Stomach (tissue), 4 donors: ENCODE measurements around the gene VPS54.

ENCODE experiments used
- CTCF ChIP-seq, 7 experiments: fragments of 450-650 bp in 4 of 7; fragments of 200-600 bp in 3 of 7; sonication (generic) in 3 of 7; IDR thresholded peaks; one replicate each; pipeline ENCODE4 v1.5.1; 2016 to 2019; ENCODE audit warnings: antibody characterized with exemption in 7 of 7, control low read depth in 2 of 7, mild to moderate bottlenecking in 1 of 7
- POLR2A ChIP-seq, 4 donors: fragments of 450-650 bp; IDR thresholded peaks; one replicate each; pipeline ENCODE4 v1.6.1; 2016; ENCODE audit warnings: antibody characterized with exemption in 4 of 4, control low read depth in 2 of 4, mild to moderate bottlenecking in 1 of 4, moderate library complexity in 1 of 4

DNA sequence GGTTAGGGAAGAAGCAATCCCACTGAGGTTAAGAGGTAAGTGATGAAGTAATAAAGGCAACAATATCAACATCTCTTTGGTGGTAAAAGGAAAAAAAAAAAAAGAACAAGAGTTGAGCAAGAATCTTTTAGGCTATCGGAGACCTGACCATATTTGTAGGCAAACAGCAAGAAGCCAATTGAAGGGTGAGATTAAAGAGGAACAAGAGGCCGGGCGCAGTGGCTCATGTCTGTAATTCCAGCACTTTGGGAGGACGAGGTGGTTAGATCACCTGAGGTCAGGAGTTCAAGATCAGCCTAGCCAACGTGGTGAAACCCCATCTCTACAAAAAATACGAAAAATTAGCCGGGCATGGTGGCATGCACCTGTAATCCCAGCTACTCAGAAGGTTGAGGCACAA lies 11.3 kb downstream of the VPS54 start:
- TF ChIP-seq CTCF (IDR thresholded peaks at IDR 0.05) (no peak), POLR2A (IDR thresholded peaks at IDR 0.05) (no peak)
